SK-N-MC (cell line): Measurements from ENCODE around the gene TNIK.

ENCODE experiments used
- DNase-seq: peaks from one replicate; pipeline ENCODE4 v3.0.0-alpha.2; 2011; ENCODE audit warnings: low read depth, low spot score
- H3K27ac ChIP-seq: fragments of 200-600 bp; sonication (generic); 2 replicates; pipeline ENCODE4 v1.5.1; 2016; ENCODE audit warnings: mixed run types
- H3K36me3 ChIP-seq: fragments of 200-600 bp; sonication (generic); 2 replicates; pipeline ENCODE4 v1.6.1; 2017; ENCODE audit warnings: antibody characterized with exemption, low read length, mixed read lengths; ENCODE audit not compliant: insufficient read depth
- H3K4me3 ChIP-seq: fragments of 200-600 bp; sonication (generic); 2 replicates; pipeline ENCODE4 v1.5.1; 2016
- H3K9ac ChIP-seq: fragments of 200-600 bp; sonication (generic); 2 replicates; pipeline ENCODE4 v1.8.0; 2017; ENCODE audit warnings: mixed run types, mixed read lengths; ENCODE audit not compliant: insufficient read length
- H3K9me3 ChIP-seq: fragments of 200-600 bp; sonication (generic); 2 replicates; pipeline ENCODE4 v1.6.1; 2017; ENCODE audit warnings: low read depth, mild to moderate bottlenecking, antibody characterized with exemption, low read length, moderate library complexity, mixed read lengths
- EZH2 ChIP-seq: fragments of 200-600 bp; sonication (generic); IDR thresholded peaks from one replicate; pipeline ENCODE4 v1.6.1; 2017; ENCODE audit warnings: antibody characterized with exemption
- FOXP2 ChIP-seq: optimal IDR thresholded peaks from 2 replicates; pipeline ENCODE3; 2011; ENCODE audit warnings: mild to moderate bottlenecking, moderate library complexity; ENCODE audit not compliant: insufficient read depth; ENCODE audit errors: extremely low read length, control extremely low read depth
- POLR2AphosphoS5 ChIP-seq: IDR thresholded peaks from 2 replicates; pipeline ENCODE4 v1.6.1; 2012; ENCODE audit warnings: mild to moderate bottlenecking, low read depth, low read length, borderline replicate concordance

TNIK gene

DNA sequence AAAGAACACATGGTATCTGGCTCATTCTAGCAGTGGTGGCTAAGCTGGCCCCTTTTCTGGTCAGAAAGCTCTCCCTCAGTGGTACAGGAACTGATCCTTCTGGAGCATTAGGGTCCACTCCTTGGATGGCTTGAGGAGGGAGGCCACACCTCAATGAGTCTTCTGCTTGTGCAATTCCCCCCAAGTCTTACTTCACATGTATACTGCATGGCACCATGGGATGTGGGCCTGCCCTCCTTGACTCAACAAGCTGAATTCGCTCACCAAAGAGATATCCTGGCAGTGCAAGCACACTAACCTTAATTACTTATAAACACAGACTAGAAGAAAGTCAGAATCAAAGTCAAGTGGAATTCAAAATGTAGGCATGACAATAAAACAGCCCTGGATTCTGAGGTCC lies 299.9 kb downstream of the TNIK start:
- Histone ChIP-seq H3K9me3 (no peaks in the 10 kb centered on the region), H3K36me3 (no peaks in the 10 kb centered on the region), H3K4me3 (no peak overlapping the region), H3K9ac (no peak overlapping the region), H3K27ac (no peak overlapping the region)
- DNase-seq, result no peak
- TF ChIP-seq POLR2AphosphoS5 (no peak), EZH2 (no peak), FOXP2 (no peak)

DNA sequence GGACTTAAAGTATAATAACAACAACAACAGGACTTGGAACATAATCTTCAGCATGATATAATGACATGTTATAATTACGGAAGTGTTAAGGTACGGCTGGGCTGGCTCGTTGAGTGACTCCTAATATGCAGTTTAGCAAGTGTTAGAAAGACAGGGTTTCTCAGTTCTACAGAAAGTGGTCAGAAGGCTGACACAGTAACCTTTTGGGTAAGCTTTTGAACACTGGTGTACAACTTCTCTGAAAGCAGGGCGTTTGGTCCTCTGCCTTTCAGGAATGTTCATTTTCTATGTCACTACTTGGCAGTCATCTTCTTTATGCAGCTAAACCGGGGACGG lies 300.4 kb downstream of the TNIK start:
- no peaks in the 10 kb centered on the region for H3K36me3 ChIP-seq
- no peak overlapping the region for H3K4me3 ChIP-seq
- H3K27ac ChIP-seq, result no peak overlapping the region
- DNase-seq, result no peak
- H3K9me3 ChIP-seq, result no peaks in the 10 kb centered on the region
- H3K9ac ChIP-seq, result no peak overlapping the region
- TF ChIP-seq FOXP2 (no peak), EZH2 (no peak), POLR2AphosphoS5 (no peak)

DNA sequence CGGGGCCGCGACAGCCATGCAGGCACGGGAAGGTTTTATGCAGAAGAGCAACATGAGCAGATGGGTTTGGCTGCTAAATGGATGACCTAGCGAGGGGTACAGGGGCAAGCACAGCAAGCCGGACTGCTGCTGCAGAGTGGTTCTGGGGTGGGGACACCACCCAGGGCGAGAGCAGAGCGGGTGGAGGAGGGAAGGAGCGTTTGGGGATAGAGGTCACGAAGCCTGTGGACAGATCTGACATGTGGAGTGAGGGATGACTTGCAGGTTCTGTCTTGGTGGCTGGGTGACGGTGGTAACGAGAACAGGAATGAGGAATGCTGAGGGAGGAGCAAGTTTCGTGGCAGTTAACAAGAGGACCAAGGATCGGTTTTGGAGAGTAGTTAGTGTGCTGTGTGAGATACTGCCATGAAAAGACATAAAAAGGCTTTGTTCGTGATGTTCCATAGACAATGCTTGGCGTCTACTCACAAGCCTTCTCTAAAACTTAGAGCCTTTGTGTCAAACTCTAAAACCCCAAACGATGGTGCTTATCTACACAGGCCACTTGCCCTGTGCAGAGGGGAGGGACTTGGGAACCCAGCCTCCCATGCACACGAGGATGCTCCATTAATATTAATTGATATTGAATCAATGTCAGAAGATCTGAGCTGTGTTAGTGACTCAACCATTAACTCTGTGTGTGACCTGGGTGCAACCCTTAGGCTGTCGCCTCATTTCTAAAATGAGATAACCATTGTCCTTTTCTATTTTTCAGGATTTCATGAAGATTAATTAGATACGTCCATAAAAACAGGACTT lies 301.0 kb downstream of the TNIK start:
- no peaks in the 10 kb centered on the region for H3K9me3 ChIP-seq
- H3K4me3 ChIP-seq, result no peak overlapping the region
- no peaks in the 10 kb centered on the region for H3K36me3 ChIP-seq

DNA sequence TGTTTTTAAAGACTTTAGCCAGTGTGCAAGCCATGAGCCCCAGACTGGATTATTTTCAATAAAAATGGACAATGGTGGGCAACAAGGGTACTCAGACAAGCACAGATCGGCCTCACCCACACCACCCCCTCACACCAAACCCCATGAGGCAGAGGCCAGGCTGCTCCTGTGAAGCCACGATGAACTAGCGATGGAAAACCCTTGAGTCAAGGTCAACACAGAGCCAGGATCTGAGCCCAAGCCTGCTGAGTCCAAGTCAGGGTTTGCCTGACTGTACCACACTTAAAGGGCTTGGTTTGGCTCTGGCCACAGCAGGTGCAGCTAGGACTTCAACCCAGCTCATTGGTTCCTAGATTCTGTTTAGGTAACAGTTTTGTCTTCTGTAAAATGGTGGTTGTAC lies 302.2 kb downstream of the TNIK start:
- Histone ChIP-seq H3K9me3 (no peaks in the 10 kb centered on the region), H3K9ac (no peak overlapping the region), H3K27ac (no peak overlapping the region), H3K4me3 (no peak overlapping the region), H3K36me3 (no peaks in the 10 kb centered on the region)
- no peak for TF ChIP-seq POLR2AphosphoS5
- no peak for TF ChIP-seq EZH2
- no peak for TF ChIP-seq FOXP2
- no peak for DNase-seq

More for the DNA sequence above, 301.0 kb downstream of the TNIK start:
- H3K27ac ChIP-seq, result no peak overlapping the region
- TF ChIP-seq FOXP2, result no peak
- TF ChIP-seq POLR2AphosphoS5, result no peak
- TF ChIP-seq EZH2, result no peak
- no peak overlapping the region for H3K9ac ChIP-seq
- DNase-seq, result no peak

DNA sequence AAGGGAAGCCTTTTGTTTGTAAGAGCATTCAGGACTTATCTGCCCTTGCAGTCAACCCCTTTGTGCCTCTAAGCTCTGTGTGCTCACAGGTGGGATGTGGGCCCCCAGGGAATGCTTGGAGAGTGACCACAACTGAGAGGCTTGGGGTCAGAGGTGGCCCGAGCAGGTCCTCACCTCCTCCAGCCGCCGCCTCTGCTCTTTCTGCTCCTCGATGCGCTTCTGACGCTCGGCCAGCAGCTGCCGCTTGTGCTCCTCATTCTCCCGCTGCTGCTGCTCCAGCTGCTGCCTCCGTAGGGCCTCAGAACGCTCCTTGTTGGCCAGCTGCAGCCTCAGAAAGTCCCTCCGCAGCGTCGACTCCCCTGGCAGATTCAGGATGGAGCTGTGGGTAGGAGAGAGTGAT lies 302.9 kb downstream of the TNIK start:
- TF ChIP-seq EZH2 (no peak), POLR2AphosphoS5 (no peak), FOXP2 (no peak)
- Histone ChIP-seq H3K36me3 (no peaks in the 10 kb centered on the region), H3K9me3 (no peaks in the 10 kb centered on the region), H3K4me3 (no peak overlapping the region), H3K27ac (no peak overlapping the region), H3K9ac (no peak overlapping the region)
- no peak for DNase-seq

DNA sequence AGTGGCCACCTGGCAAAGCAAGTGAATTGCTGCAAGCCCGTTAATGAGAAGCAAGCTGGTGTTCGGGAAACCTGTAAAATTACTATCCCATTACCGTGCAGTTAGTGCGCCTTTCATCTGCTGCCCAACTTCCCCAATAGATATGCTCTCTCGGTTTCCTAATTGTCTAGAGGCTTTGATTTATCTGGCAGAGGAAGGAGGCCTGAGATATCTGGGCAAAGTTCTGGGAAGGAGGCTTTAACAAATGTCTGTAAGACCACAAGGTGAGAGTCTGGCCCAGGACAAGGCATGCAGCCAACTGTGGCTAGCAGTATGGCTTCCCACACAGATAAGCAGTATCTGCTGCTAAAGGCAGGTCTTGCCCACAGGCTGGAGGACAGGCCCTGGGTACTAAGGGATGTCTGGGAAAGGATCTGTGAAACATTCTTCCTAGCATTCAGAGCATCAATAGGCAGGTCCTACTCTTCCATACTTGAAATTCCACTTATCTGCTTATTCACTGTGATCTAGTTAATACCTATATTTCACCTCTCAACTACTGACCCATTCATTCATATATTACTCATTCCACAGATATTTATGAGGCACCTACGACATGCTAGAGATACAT lies 303.7 kb downstream of the TNIK start:
- H3K9ac ChIP-seq, result no peak overlapping the region
- H3K36me3 ChIP-seq, result no peaks in the 10 kb centered on the region
- DNase-seq, result no peak
- H3K4me3 ChIP-seq, result no peak overlapping the region
- no peak overlapping the region for H3K27ac ChIP-seq
- TF ChIP-seq POLR2AphosphoS5, result no peak
- TF ChIP-seq FOXP2, result no peak
- no peak for TF ChIP-seq EZH2
- no peaks in the 10 kb centered on the region for H3K9me3 ChIP-seq

DNA sequence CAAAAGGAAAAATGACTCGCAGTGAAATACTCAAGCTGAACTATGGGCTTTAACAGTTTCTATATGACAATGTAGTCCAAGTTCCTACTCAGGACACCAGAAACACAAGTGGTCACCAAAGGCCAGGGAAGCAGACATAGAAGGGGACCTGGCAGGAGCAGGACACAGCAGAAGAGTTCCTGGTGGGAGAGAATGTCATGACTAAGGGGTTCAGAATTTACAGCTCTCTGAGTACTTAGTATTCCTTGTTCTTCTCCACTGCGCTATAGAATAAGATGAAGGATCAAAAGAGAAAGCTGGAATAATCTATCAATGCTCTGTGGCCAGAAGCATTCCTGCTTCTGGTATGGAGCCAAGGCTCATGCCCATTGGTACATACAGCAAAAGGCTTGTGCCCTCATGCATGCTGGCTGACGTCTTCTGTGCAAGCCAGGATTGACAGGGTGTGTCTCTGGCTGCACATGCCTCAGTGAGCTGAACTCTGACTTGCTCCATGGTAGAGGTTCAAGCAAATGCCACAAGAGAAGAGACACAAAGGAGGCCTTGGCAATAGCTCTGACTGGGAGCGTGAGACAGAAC lies 305.0 kb downstream of the TNIK start:
- no peaks in the 10 kb centered on the region for H3K36me3 ChIP-seq
- DNase-seq, result no peak
- TF ChIP-seq EZH2 (no peak), POLR2AphosphoS5 (no peak), FOXP2 (no peak)
- no peaks in the 10 kb centered on the region for H3K9me3 ChIP-seq
- H3K27ac ChIP-seq, result no peak overlapping the region
- H3K9ac ChIP-seq, result no peak overlapping the region
- H3K4me3 ChIP-seq, result no peak overlapping the region

DNA sequence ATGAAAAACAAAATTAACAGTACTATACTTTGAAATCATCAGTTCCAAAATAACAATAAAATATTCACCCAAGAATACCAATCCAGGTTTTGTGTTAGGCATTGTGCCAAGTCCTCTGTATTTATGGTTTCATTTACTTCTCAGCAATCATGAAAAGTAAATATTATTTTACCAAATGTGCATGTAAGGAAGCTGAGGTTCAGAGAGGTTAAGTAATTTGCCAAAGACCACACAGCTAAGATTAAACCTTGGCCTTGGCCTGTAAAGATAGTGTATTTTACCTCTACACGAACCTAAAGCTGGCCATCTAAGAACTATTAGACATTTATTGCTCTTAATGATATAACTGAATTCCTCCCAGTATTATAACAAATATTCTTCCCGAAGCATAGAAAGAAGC lies 309.3 kb downstream of the TNIK start:
- no peak overlapping the region for H3K4me3 ChIP-seq
- TF ChIP-seq EZH2 (no peak), FOXP2 (no peak), POLR2AphosphoS5 (no peak)
- no peak overlapping the region for H3K27ac ChIP-seq
- H3K36me3 ChIP-seq, result no peaks in the 10 kb centered on the region
- DNase-seq, result no peak
- H3K9me3 ChIP-seq, result no peaks in the 10 kb centered on the region
- H3K9ac ChIP-seq, result no peak overlapping the region

DNA sequence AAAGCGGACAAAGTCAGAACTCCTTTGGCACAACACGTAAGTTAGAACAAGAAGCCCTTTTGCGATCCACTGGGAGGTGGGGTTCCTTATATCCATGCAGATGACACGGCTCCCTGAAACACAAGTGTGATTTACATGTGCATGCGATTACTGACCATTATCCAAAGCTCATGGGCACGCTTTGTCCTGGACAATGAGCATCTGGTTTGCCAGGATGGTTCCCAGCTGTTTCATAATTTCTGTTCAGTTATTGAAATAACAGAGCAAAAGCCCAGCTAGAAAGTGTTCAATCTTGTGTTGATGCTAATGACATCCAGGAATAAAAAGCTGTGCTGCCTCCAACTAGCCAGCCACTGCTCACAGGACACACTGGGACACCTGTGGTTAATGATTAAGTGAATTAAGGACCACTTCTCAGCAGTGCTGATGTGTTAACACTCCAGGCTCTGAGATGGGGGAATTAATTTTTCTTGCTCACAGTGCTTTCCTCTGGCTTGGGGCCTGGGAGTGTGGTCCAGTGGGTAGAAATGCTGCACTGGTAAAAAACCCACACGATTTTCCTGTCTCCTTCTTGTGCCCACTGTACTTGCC lies 310.6 kb downstream of the TNIK start:
- H3K36me3 ChIP-seq, result no peaks in the 10 kb centered on the region
- H3K27ac ChIP-seq, result no peak overlapping the region
- DNase-seq, result no peak
- H3K9me3 ChIP-seq, result no peaks in the 10 kb centered on the region
- no peak for TF ChIP-seq POLR2AphosphoS5
- no peak for TF ChIP-seq EZH2
- TF ChIP-seq FOXP2, result no peak
- no peak overlapping the region for H3K9ac ChIP-seq
- no peak overlapping the region for H3K4me3 ChIP-seq
